ENCODE data around the gene SPATA21. TPM values are rescaled to one million over a fixed set of nuclear protein-coding genes. Genes with fewer than 3 reads are reported as not detected.

SPATA21 gene
- total and polyA plus RNA-seq, 2 donors from 2014 or later, result not detected

- TF ChIP-seq, protein P1, sequence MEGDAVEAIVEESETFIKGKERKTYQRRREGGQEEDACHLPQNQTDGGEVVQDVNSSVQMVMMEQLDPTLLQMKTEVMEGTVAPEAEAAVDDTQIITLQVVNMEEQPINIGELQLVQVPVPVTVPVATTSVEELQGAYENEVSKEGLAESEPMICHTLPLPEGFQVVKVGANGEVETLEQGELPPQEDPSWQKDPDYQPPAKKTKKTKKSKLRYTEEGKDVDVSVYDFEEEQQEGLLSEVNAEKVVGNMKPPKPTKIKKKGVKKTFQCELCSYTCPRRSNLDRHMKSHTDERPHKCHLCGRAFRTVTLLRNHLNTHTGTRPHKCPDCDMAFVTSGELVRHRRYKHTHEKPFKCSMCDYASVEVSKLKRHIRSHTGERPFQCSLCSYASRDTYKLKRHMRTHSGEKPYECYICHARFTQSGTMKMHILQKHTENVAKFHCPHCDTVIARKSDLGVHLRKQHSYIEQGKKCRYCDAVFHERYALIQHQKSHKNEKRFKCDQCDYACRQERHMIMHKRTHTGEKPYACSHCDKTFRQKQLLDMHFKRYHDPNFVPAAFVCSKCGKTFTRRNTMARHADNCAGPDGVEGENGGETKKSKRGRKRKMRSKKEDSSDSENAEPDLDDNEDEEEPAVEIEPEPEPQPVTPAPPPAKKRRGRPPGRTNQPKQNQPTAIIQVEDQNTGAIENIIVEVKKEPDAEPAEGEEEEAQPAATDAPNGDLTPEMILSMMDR (IDR thresholded peaks at IDR 0.05; ENCODE audit: borderline replicate concordance, extremely low read depth, insufficient read depth), result no peak
- intact Hi-C loops (cut with DNase I), result no loop called here
- H3K4me3 ChIP-seq (ENCODE audit: low read length in 3 of 3), result no peak overlapping the region
- DNase-seq, result no peak
- no peak overlapping the region for H3K9ac ChIP-seq (ENCODE audit: low read length in 3 of 3)
- no peaks in the 10 kb centered on the region for H3K9me3 ChIP-seq (ENCODE audit: control insufficient read depth in 2 of 3, insufficient read depth in 1 of 3, low read length in 3 of 3)
- H3K36me3 ChIP-seq (ENCODE audit: control insufficient read depth in 2 of 3, insufficient read depth in 3 of 3, low read length in 3 of 3), result peaks cover 0 to 28% (median 13%) of the 10 kb centered on the region in 3 donors
- H3K27me3 ChIP-seq (ENCODE audit: control insufficient read depth, insufficient read depth, low read length), result no peaks in the 10 kb centered on the region
- H3K27ac ChIP-seq (ENCODE audit: low read depth in 2 of 2, low read length in 2 of 2), result no peak overlapping the region
- H3K4me1 ChIP-seq (ENCODE audit: control insufficient read depth in 2 of 3, insufficient read depth in 2 of 3, low read depth in 1 of 3, low read length in 3 of 3), result peaks cover 0 to 6% (median 0%) of the 10 kb centered on the region in 3 donors
- no peak for FAIRE-seq
Observed at GRCh38 chr1:16398371-16398953, 38.8 kb downstream of the SPATA21 start.

DNA sequence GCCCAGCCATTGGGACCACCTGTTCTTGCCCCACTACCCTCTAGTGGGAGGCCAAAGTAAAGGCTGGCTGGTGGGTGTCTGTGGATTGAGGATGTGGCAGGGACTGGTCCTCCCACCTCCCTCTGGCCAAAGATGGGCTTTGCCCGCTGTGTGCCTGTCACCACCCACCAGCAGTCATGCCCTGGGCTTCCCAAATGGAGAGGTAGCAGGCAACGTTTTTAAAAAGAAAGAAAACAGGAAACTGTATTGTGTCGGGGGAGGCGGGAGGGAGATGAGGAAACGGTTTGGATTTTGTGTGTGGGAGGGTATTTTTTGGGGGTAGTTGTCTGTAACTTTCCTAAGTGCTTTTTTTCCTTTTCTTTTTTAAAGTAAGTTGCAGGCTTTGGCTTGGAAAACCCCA lies 40.1 kb downstream of the SPATA21 start:
- intact Hi-C loops (cut with DNase I), result no loop called here
- no peak for FAIRE-seq
- Histone ChIP-seq H3K27ac (ENCODE audit: low read depth in 2 of 2, low read length in 2 of 2) (no peak overlapping the region), H3K27me3 (ENCODE audit: control insufficient read depth, insufficient read depth, low read length) (no peaks in the 10 kb centered on the region), H3K4me3 (ENCODE audit: low read length in 3 of 3) (no peak overlapping the region), H3K36me3 (ENCODE audit: control insufficient read depth in 2 of 3, insufficient read depth in 3 of 3, low read length in 3 of 3) (peaks cover 0 to 30% (median 13%) of the 10 kb centered on the region in 3 donors), H3K4me1 (ENCODE audit: control insufficient read depth in 2 of 3, insufficient read depth in 2 of 3, low read depth in 1 of 3, low read length in 3 of 3) (peaks cover 0 to 16% (median 6%) of the 10 kb centered on the region in 3 donors), H3K9ac (ENCODE audit: low read length in 3 of 3) (no peak overlapping the region), H3K9me3 (ENCODE audit: control insufficient read depth in 2 of 3, insufficient read depth in 1 of 3, low read length in 3 of 3) (no peaks in the 10 kb centered on the region)
- DNase-seq, result no peak
- TF ChIP-seq, protein P1 (IDR thresholded peaks at IDR 0.05; ENCODE audit: borderline replicate concordance, extremely low read depth, insufficient read depth), result no peak

DNA sequence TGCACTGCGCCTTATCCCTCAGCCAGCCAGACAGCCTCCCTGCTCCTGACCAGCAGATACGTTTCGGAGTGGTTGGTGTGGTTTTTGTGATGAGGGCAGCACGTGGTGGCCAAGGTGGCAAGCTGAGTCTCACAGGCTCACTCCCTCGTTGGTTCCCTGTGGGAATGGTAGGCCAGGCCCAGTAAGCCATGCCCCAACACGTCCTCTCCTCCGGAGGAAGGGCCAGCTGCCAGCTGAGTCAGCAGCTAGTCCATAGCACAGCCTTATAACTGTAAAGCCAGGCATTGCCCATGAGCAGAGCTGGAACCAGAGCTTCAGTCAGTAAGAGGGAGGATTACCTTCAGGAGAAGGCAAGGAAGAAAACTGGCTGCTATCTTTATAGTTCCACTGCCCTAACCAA lies 40.6 kb downstream of the SPATA21 start:
- FAIRE-seq, result no peak
- Histone ChIP-seq H3K4me1 (ENCODE audit: control insufficient read depth in 2 of 3, insufficient read depth in 2 of 3, low read depth in 1 of 3, low read length in 3 of 3) (peaks cover 0 to 18% (median 11%) of the 10 kb centered on the region in 3 donors), H3K9me3 (ENCODE audit: control insufficient read depth in 2 of 3, insufficient read depth in 1 of 3, low read length in 3 of 3) (no peaks in the 10 kb centered on the region), H3K36me3 (ENCODE audit: control insufficient read depth in 2 of 3, insufficient read depth in 3 of 3, low read length in 3 of 3) (peaks cover 0 to 30% (median 13%) of the 10 kb centered on the region in 3 donors), H3K4me3 (ENCODE audit: low read length in 3 of 3) (no peak overlapping the region), H3K27ac (ENCODE audit: low read depth in 2 of 2, low read length in 2 of 2) (no peak overlapping the region), H3K27me3 (ENCODE audit: control insufficient read depth, insufficient read depth, low read length) (no peaks in the 10 kb centered on the region), H3K9ac (ENCODE audit: low read length in 3 of 3) (no peak overlapping the region)
- intact Hi-C loops (cut with DNase I), result no loop called here
- TF ChIP-seq, protein P1 (IDR thresholded peaks at IDR 0.05; ENCODE audit: borderline replicate concordance, extremely low read depth, insufficient read depth), result no peak
- no peak for DNase-seq

- no peak for FAIRE-seq
- H3K9me3 ChIP-seq (ENCODE audit: control insufficient read depth in 2 of 3, insufficient read depth in 1 of 3, low read length in 3 of 3), result no peaks in the 10 kb centered on the region
- no peak for DNase-seq
- TF ChIP-seq, protein P1 (IDR thresholded peaks at IDR 0.05; ENCODE audit: borderline replicate concordance, extremely low read depth, insufficient read depth), result no peak
- H3K27ac ChIP-seq (ENCODE audit: low read depth in 2 of 2, low read length in 2 of 2), result no peak overlapping the region
- H3K4me3 ChIP-seq (ENCODE audit: low read length in 3 of 3), result no peak overlapping the region
- intact Hi-C loops (cut with DNase I), result no loop called here
- H3K9ac ChIP-seq (ENCODE audit: low read length in 3 of 3), result no peak overlapping the region
- peaks cover 0 to 30% (median 13%) of the 10 kb centered on the region in 3 donors for H3K36me3 ChIP-seq (ENCODE audit: control insufficient read depth in 2 of 3, insufficient read depth in 3 of 3, low read length in 3 of 3)
- H3K27me3 ChIP-seq (ENCODE audit: control insufficient read depth, insufficient read depth, low read length), result no peaks in the 10 kb centered on the region
- H3K4me1 ChIP-seq (ENCODE audit: control insufficient read depth in 2 of 3, insufficient read depth in 2 of 3, low read depth in 1 of 3, low read length in 3 of 3), result peaks cover 0 to 22% (median 16%) of the 10 kb centered on the region in 3 donors
Observed at GRCh38 chr1:16394977-16395376, 42.2 kb downstream of the SPATA21 start.
